HepG2 (cell line): Measurements from ENCODE around the gene MICALL2. TPM values are rescaled to one million over a fixed set of nuclear protein-coding genes. Genes with fewer than 3 reads are reported as not detected.

ENCODE experiments used
- ESRRA ChIP-seq: sonication (generic); formaldehyde crosslinking; IDR thresholded peaks from 2 replicates; pipeline ENCODE4 v1.5.1; 2020; ENCODE audit warnings: mild to moderate bottlenecking, low read depth, missing genetic modification reagents
- KAT7 ChIP-seq: IDR thresholded peaks from 2 replicates; pipeline ENCODE4 v1.6.1; 2018; ENCODE audit warnings: borderline replicate concordance, missing compliant biosample characterization
- MEIS1 ChIP-seq: sonication (generic); formaldehyde crosslinking; IDR thresholded peaks from 2 replicates; pipeline ENCODE4 v1.9.0; 2021; ENCODE audit warnings: mild to moderate bottlenecking, missing genetic modification reagents, moderate library complexity, borderline replicate concordance
- PHF8 ChIP-seq: sonication (generic); formaldehyde crosslinking; IDR thresholded peaks from 2 replicates; pipeline ENCODE4 v1.5.0; 2020; ENCODE audit warnings: missing genetic modification reagents
- RFX5 ChIP-seq: IDR thresholded peaks from 2 replicates; pipeline ENCODE4 v1.6.1; 2011; ENCODE audit warnings: low read depth, low read length, improper control_type of control experiment
- ZNF33B ChIP-seq: sonication (generic); formaldehyde crosslinking; IDR thresholded peaks from 2 replicates; pipeline ENCODE4 v1.5.1; 2020; ENCODE audit warnings: mild to moderate bottlenecking, missing genetic modification reagents
- ZNF570 ChIP-seq: sonication (generic); formaldehyde crosslinking; IDR thresholded peaks from 2 replicates; pipeline ENCODE4 v1.4.0; 2020; ENCODE audit warnings: mild to moderate bottlenecking, missing genetic modification reagents, borderline replicate concordance
- ZNF652 ChIP-seq: IDR thresholded peaks from 2 replicates; pipeline ENCODE4 v1.6.1; 2016; ENCODE audit warnings: low read depth, borderline replicate concordance
- polyA plus RNA-seq, 8 experiments: library from polyadenylated mRNA; depleted of rRNA in 3 of 8; stranded (reverse) in 7 of 8; unstranded in 1 of 8; fragments of >200 nt; fragmentation: Illumina TruSeq in 4 of 8; extraction: Trizol in 4 of 8; gene quantifications; 2 replicates each; pipeline versions ENCODE4 v1.2.1 to v1.2.3, GENCODE V29; 2011 to 2016; ENCODE audit warnings: low read depth in 4 of 8, missing spikeins in 1 of 8, mixed read lengths in 1 of 8; ENCODE audit not compliant: insufficient read depth in 1 of 8
- total RNA-seq, 5 experiments: library from RNA; depleted of rRNA; stranded (reverse); fragments of >200 nt; fragmentation: Illumina TruSeq; extraction: Trizol; gene quantifications; 2 replicates each; pipeline ENCODE4 v1.2.3, GENCODE V29; 2016; ENCODE audit warnings: low read depth in 1 of 5
- TF ChIP-seq, protein P1 (sequence below): sonication (generic); formaldehyde crosslinking; IDR thresholded peaks from 2 replicates; pipeline ENCODE4 v1.4.0; 2020; ENCODE audit warnings: missing genetic modification reagents
- TF ChIP-seq, protein P2 (sequence below): sonication (generic); formaldehyde crosslinking; IDR thresholded peaks from 2 replicates; pipeline ENCODE4 v1.5.0; 2020; ENCODE audit warnings: missing genetic modification reagents, mild to moderate bottlenecking, borderline replicate concordance
- TF ChIP-seq, protein P3 (sequence below): sonication (generic); formaldehyde crosslinking; IDR thresholded peaks from 2 replicates; pipeline ENCODE4 v1.4.0; 2020; ENCODE audit warnings: missing genetic modification reagents
- TF ChIP-seq, protein P4 (sequence below): sonication (generic); formaldehyde crosslinking; IDR thresholded peaks from 2 replicates; pipeline ENCODE4 v1.5.0; 2020; ENCODE audit warnings: mild to moderate bottlenecking, missing genetic modification reagents
- TF ChIP-seq, protein P5 (sequence below): sonication (generic); formaldehyde crosslinking; IDR thresholded peaks from 2 replicates; pipeline ENCODE4 v1.5.1; 2020; ENCODE audit warnings: missing genetic modification reagents, mild to moderate bottlenecking, borderline replicate concordance
- TF ChIP-seq, protein P6 (sequence below): sonication (generic); formaldehyde crosslinking; IDR thresholded peaks from 2 replicates; pipeline ENCODE4 v1.8.0; 2022; ENCODE audit warnings: mild to moderate bottlenecking, missing genetic modification reagents; ENCODE audit not compliant: insufficient replicate concordance
- TF ChIP-seq, protein P7 (sequence below): sonication (generic); formaldehyde crosslinking; IDR thresholded peaks from 2 replicates; pipeline ENCODE4 v1.5.1; 2020; ENCODE audit warnings: missing genetic modification reagents, mild to moderate bottlenecking, borderline replicate concordance

Gene MICALL2
- total and polyA plus RNA-seq, 2 of the 13 experiments (the other 11 are each of a cell fraction or from before 2014, with no cell fraction given): 5.8 to 12.4 TPM

DNA sequence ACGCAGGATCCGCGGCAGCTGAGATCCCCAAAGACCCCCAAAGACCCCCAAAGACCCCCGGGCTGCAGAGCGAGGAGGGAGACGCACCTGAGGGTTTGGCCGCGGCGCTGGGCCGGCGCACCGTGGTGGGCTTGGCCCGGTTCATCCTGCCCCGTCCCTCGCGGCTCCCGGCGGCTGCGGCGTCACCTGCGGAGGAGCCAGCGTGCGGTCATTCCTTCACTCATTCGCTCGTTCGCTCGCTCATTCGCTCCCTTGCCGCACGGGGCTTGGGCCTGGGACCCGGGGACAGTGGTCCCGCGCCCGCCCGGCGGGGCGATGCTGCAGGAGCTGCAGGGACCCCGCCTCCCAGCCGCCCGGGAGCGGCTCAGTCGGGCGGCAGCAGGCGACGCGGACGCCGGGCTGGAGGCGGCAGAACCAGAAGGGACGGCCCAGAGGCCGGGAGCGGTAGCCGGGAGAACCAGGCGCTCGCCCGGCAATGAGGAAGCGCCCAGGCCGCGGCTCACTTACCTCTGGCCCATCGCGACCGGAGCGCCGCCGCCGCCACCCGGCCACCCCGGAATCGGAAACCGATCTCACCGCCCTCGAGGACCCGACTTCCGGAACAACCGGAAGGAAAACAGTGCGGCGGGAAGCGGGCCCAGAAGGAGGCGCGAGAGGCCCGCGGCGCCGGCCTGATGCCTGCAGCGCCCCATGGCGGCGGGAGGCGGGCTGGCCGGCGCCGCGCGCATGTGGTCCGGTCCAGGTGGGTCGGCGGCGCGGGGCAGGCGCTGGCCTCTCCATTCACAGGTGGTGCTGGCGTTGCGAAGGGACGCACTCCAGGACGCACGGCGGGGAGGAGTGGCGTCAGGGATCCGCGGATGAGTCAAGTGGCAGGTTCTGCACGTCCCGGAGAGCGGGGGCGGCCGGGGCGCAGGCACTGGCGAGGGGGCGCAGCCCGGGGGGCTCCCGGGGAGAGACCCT, 44.8 kb upstream of the MICALL2 start, which contains the start of gene INTS1 (continued):
- peak; percentile 48; the same call in 1 of the 2 replicates for TF ChIP-seq ESRRA (CRISPR knock-in tag)
- TF ChIP-seq KAT7 (CRISPR knock-in tag): peak; percentile 84; the same call in 1 of the 2 replicates
- no peak for TF ChIP-seq ZNF652 (CRISPR knock-in tag)
- TF ChIP-seq, protein P1, sequence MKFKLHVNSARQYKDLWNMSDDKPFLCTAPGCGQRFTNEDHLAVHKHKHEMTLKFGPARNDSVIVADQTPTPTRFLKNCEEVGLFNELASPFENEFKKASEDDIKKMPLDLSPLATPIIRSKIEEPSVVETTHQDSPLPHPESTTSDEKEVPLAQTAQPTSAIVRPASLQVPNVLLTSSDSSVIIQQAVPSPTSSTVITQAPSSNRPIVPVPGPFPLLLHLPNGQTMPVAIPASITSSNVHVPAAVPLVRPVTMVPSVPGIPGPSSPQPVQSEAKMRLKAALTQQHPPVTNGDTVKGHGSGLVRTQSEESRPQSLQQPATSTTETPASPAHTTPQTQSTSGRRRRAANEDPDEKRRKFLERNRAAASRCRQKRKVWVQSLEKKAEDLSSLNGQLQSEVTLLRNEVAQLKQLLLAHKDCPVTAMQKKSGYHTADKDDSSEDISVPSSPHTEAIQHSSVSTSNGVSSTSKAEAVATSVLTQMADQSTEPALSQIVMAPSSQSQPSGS: 0 out of 2 replicates have a peak, but pooled peaks have one; percentile 49
- TF ChIP-seq, protein P2, sequence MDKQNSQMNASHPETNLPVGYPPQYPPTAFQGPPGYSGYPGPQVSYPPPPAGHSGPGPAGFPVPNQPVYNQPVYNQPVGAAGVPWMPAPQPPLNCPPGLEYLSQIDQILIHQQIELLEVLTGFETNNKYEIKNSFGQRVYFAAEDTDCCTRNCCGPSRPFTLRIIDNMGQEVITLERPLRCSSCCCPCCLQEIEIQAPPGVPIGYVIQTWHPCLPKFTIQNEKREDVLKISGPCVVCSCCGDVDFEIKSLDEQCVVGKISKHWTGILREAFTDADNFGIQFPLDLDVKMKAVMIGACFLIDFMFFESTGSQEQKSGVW (CRISPR knock-in tag): no peak; the same call in 1 of the 2 replicates
- no peak for TF ChIP-seq RFX5
- TF ChIP-seq, protein P3, sequence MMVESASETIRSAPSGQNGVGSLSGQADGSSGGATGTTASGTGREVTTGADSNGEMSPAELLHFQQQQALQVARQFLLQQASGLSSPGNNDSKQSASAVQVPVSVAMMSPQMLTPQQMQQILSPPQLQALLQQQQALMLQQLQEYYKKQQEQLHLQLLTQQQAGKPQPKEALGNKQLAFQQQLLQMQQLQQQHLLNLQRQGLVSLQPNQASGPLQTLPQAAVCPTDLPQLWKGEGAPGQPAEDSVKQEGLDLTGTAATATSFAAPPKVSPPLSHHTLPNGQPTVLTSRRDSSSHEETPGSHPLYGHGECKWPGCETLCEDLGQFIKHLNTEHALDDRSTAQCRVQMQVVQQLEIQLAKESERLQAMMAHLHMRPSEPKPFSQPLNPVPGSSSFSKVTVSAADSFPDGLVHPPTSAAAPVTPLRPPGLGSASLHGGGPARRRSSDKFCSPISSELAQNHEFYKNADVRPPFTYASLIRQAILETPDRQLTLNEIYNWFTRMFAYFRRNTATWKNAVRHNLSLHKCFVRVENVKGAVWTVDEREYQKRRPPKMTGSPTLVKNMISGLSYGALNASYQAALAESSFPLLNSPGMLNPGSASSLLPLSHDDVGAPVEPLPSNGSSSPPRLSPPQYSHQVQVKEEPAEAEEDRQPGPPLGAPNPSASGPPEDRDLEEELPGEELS: peak; percentile 55
- peak; percentile 38; the same call in 1 of the 2 replicates for TF ChIP-seq MEIS1 (CRISPR knock-in tag)
- TF ChIP-seq, protein P4, sequence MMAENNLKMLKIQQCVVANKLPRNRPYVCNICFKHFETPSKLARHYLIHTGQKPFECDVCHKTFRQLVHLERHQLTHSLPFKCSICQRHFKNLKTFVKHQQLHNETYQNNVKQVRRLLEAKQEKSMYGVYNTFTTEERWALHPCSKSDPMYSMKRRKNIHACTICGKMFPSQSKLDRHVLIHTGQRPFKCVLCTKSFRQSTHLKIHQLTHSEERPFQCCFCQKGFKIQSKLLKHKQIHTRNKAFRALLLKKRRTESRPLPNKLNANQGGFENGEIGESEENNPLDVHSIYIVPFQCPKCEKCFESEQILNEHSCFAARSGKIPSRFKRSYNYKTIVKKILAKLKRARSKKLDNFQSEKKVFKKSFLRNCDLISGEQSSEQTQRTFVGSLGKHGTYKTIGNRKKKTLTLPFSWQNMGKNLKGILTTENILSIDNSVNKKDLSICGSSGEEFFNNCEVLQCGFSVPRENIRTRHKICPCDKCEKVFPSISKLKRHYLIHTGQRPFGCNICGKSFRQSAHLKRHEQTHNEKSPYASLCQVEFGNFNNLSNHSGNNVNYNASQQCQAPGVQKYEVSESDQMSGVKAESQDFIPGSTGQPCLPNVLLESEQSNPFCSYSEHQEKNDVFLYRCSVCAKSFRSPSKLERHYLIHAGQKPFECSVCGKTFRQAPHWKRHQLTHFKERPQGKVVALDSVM (CRISPR knock-in tag): peak; percentile 78
- TF ChIP-seq ZNF570: no peak
- TF ChIP-seq ZNF33B (CRISPR knock-in tag): peak; percentile 87; the same call in 1 of the 2 replicates
- TF ChIP-seq, protein P5, sequence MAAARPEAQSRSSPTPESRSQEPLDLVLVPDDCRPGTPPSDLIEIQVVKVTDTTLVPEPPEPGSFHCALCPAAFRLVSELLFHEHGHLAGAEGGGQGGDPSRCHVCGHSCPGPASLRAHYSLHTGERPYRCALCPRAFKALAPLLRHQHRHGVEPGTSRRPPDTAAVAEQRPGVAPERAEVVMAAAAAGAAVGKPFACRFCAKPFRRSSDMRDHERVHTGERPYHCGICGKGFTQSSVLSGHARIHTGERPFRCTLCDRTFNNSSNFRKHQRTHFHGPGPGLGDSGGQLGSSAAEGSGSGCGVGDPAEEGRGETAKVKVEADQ (CRISPR knock-in tag): peak; percentile 84; the same call in 1 of the 2 replicates
- TF ChIP-seq, protein P6, sequence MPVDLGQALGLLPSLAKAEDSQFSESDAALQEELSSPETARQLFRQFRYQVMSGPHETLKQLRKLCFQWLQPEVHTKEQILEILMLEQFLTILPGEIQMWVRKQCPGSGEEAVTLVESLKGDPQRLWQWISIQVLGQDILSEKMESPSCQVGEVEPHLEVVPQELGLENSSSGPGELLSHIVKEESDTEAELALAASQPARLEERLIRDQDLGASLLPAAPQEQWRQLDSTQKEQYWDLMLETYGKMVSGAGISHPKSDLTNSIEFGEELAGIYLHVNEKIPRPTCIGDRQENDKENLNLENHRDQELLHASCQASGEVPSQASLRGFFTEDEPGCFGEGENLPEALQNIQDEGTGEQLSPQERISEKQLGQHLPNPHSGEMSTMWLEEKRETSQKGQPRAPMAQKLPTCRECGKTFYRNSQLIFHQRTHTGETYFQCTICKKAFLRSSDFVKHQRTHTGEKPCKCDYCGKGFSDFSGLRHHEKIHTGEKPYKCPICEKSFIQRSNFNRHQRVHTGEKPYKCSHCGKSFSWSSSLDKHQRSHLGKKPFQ (CRISPR knock-in tag): peak; percentile 23
- peak; percentile 80 for TF ChIP-seq PHF8 (CRISPR knock-in tag)
- TF ChIP-seq, protein P7, sequence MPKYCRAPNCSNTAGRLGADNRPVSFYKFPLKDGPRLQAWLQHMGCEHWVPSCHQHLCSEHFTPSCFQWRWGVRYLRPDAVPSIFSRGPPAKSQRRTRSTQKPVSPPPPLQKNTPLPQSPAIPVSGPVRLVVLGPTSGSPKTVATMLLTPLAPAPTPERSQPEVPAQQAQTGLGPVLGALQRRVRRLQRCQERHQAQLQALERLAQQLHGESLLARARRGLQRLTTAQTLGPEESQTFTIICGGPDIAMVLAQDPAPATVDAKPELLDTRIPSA: no peak
